Right renal pelvis (tissue), 4 donors: ENCODE measurements around the gene TXNDC16. TPM values are rescaled to one million over a fixed set of nuclear protein-coding genes. Genes with fewer than 3 reads are reported as not detected.
A peak's percentile ranks its signal among the peaks of the same experiment; 100 is the strongest.

ENCODE experiments used
- DNase-seq, 4 donors: peaks; one replicate each; pipeline ENCODE4 v3.0.0-alpha.2; 2013; ENCODE audit warnings: low read depth in 4 of 4, low spot score in 3 of 4, missing footprints in 1 of 4
- polyA plus RNA-seq, 4 donors: library from polyadenylated mRNA; unstranded; fragments of 120-200 nt; gene quantifications; one replicate each; pipeline ENCODE4 v1.2.1, GENCODE V29; 2013; ENCODE audit not compliant: insufficient read length in 4 of 4

TXNDC16 gene
- polyA plus RNA-seq, 4 donors, result 22.0 to 25.1 (median 23.3) TPM

DNA sequence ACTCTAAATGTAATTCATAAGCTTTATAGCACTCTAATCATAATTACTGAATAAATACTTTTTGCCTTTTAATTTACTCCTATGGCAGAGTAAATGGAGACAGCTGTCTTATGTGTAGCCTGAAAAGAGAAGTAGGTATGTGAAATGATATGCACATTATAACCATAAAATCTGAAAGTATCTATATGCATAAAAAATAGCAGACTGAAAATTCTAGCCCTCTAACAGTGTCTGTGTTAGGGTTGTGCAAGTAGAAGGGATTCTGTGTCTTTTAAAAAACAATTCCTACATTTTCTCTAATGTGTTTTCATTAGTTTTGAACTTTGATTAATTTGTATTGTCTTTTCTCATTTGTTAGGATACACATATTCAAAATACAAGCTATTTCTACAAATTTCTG is 94.9 kb downstream of the TXNDC16 start:
- no peak for DNase-seq

GRCh38 chr14:52455291-52456088 is 96.8 kb downstream of the TXNDC16 start:
- no peak for DNase-seq

- no peak for DNase-seq
These were observed 105.1 kb downstream of the TXNDC16 start for GRCh38 chr14:52447236-52447635.

DNA sequence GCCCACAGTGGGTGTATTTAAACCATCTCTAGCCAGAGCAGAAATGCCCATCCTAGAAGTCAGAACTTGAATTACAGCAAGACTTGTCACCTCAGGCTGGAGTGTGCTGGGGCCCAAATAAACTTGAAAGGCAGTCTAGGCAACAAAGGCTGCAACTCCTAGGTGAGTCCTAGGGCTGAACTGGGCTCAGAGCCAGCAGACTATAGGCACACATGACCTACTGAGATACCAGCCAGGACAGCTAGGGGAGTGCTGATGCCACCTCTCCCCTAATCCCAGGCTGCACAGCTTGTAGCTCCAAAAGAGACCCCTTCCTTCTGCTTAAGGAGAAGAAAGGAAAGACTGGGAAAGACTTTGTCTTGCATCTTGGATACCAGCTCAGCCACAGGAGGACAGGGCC is 106.0 kb downstream of the TXNDC16 start:
- no peak for DNase-seq

- no peak for DNase-seq
These were observed 108.8 kb downstream of the TXNDC16 start for GRCh38 chr14:52443506-52443905.

- no peak for DNase-seq
These were observed 109.7 kb downstream of the TXNDC16 start for GRCh38 chr14:52442602-52443001.

- no peak for DNase-seq
These were observed 110.1 kb downstream of the TXNDC16 start for GRCh38 chr14:52442166-52442565.

GRCh38 chr14:52439476-52439875 is 112.8 kb downstream of the TXNDC16 start:
- DNase-seq, result no peak

- no peak for DNase-seq
These were observed 117.3 kb downstream of the TXNDC16 start for GRCh38 chr14:52434955-52435354.

- no peak for DNase-seq
These were observed 121.8 kb downstream of the TXNDC16 start for GRCh38 chr14:52430474-52430873.

GRCh38 chr14:52429451-52429850 is 122.9 kb downstream of the TXNDC16 start:
- DNase-seq, result no peak

- DNase-seq, result no peak
These were observed 124.8 kb downstream of the TXNDC16 start for GRCh38 chr14:52427460-52427859.

DNA sequence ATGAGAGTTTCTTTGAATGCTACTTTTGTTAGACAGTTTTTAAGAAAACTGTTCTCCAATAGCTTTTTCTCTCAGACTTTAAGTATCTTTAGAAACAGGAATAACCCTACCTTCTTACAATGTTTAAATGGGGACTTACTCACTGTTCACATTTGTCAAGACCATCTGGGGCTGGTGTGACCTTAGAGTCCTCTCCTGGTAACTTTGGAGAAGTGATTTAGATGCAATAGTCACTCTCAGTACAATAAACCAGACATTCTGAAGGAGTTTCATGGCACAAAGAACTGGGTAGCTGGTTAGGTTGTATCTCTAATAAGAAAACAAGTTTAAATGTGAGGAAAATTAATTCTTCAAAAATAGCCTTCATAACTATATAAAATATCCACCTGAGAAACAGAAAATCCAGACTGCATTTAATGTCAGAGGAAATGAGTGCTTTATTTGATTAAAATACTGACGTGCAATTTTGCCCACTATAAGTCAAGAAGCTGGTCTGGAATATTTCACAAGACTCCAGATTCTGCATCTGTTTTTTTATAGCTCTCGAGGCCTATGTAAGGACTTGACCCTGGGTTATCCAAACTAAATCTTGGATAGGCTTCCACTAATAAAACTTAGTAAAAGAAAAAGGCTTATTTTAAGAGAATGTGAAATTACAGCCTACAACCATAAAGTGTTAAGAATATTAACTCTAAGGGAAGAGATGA is 129.5 kb downstream of the TXNDC16 start:
- no peak for DNase-seq

DNA sequence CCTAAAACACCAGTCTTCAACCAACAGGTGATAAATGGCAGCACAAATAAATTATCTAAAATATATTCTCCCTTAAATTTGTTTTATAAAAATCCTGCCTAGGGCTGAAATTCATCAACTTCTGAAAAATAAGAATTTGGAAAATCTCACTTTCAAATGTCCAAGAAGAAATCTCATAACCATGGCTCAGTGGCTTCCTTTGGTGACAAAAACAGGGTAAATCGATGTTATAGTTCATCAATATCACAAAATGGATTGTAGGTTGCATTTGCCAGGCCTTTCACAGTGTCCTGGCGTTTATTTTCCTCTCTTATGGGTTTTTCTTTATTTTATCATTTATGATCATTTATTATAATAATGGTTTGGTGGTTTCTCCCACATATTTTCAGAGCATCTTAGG is 135.2 kb downstream of the TXNDC16 start:
- no peak for DNase-seq

DNA sequence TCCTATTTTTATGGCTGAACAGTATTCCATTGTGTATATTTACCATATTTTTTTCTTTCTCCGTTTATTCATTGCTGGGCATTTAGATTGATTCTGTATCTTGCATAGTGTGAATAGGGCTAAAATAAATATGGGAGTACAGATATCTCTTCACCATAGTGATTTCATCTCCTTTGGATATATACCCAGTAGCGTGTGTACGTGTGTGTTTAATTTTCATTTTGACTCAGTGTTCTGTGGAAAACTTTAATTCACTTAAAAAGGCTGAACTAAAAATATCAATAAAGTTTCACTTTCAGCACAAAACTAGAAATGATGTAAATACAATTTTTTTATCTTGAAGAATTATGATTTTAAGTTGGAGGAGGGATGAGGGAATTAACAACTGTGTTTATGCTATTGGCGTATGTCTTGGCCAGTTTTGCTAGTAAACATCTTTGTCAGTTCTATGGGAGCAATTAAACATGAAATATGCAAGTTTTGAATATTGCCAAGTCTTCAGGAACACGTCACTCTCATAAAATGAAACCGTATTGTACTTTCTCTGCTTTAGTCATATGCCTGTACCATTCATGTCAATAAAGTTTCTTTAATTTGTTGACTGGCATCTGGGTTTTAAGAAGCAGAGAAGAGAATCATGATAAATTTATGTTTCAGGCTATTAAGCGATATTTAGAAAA is 138.4 kb downstream of the TXNDC16 start:
- peak in 1 of 4 donors; percentile 52 for DNase-seq

GRCh38 chr14:52412426-52412825 is 139.9 kb downstream of the TXNDC16 start:
- DNase-seq, result no peak

- no peak for DNase-seq
These were observed 147.0 kb downstream of the TXNDC16 start for GRCh38 chr14:52405314-52405713.

- no peak for DNase-seq
These were observed 149.3 kb downstream of the TXNDC16 start for GRCh38 chr14:52402812-52403526.

DNA sequence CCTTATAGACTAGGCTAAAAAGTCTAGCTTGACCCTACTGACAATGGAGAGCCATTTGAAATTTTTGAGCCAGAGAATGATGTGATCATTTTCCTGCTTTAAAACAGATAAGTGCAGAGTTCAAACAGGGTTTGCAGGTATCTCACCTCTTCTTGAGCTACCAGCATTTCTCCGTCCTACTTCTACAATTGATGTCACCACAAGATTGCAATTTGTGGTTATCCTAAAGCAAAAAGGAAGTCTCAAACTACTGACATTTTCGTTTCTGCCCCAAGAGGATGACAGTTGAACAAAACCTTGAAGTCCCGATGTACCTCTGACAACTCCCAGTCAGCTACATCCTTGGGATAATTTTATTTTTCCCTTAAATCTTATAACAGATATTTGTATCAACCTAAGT is 151.5 kb downstream of the TXNDC16 start:
- no peak for DNase-seq

DNA sequence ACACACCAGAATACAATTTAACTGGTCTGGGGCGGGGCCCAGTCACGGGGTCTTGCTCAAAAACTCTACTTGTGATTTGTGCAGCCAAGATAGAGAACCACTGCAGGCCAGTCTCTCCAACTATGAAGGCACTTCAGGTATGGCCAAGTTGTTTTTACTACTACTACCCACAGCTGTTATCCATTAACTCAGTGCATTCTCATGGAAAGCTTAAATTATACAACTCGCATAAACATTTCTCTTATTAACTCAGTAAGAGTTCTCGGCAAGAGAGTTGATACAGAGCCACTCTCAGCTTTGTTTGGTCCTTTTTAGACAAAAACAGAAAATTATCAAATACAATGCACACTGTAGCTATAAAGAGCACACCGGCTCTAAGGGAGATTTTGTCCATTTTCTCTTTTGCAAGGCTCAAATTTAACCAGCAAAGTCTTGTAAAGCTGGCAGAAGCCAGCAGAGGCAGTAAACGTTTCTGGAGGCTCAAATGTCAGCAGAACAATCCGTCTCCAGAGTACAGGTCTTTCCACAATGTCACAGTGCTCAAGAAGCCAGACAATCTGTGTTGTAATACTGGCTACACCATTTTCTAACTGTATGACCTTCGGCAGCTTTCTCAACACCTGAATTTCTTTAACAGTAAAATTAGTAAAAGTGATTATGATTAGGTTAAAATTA is 152.2 kb downstream of the TXNDC16 start:
- DNase-seq, result peak in 2 of 4 donors; percentile 51 to 63
